B cell (primary cell): ENCODE data around the gene PROM1. TPM values are rescaled to one million over a fixed set of nuclear protein-coding genes. Genes with fewer than 3 reads are reported as not detected.

Source experiments
- ATAC-seq: fragments of 200-7000 bp; cut with Tn5 transposase; one replicate; pipeline ENCODE4 v1.10.0; 2021; ENCODE audit warnings: low read depth, mild to moderate bottlenecking, moderate number of reproducible peaks, moderate library complexity
- CTCF ChIA-PET: fragments of 350-600 bp; sonication (Branson Sonifier 250); formaldehyde crosslinking; loops from one replicate; lab custom pipeline; 2021; ENCODE audit warnings: antibody characterized with exemption, inconsistent platforms; lab: Charles Lee
- POLR2A ChIA-PET: fragments of 350-600 bp; sonication (Branson Sonifier 250); formaldehyde crosslinking; loops from one replicate; lab custom pipeline; 2021; ENCODE audit warnings: antibody characterized with exemption; lab: Charles Lee
- DNase-seq: peaks from one replicate; pipeline ENCODE4 v3.0.0; 2013
- H2AFZ ChIP-seq: 2 replicates; pipeline ENCODE4 v1.6.1; 2012; ENCODE audit warnings: mild to moderate bottlenecking, low read depth, low read length; ENCODE audit not compliant: insufficient read depth, poor library complexity, severe bottlenecking
- H3K27ac ChIP-seq, 2 donors: 1 replicate in 1 of 2; 2 replicates in 1 of 2; pipeline ENCODE4 v1.5.1; 2012 to 2013; ENCODE audit warnings: low read length in 2 of 2, mild to moderate bottlenecking in 2 of 2, moderate library complexity in 1 of 2
- H3K27me3 ChIP-seq, 4 experiments: fragments of 200-600 bp in 1 of 4; sonication (generic) in 1 of 4; replicated peaks in 1 of 4; 1 replicate in 2 of 4; 2 replicates in 2 of 4; pipeline versions ENCODE4 v1.6.1 to v1.7.0; 2013 to 2016; ENCODE audit warnings: low read length in 3 of 4, mild to moderate bottlenecking in 2 of 4, mixed read lengths in 1 of 4, moderate library complexity in 1 of 4; ENCODE audit not compliant: insufficient read depth in 4 of 4, control insufficient read depth in 3 of 4; ENCODE audit errors: control extremely low read depth in 1 of 4
- H3K36me3 ChIP-seq, 2 experiments: replicated peaks in 1 of 2; 1 replicate in 1 of 2; 2 replicates in 1 of 2; pipeline versions ENCODE4 v1.6.1 to v1.7.1; 2013; ENCODE audit warnings: low read length in 1 of 2; ENCODE audit not compliant: insufficient read depth in 2 of 2, control insufficient read depth in 1 of 2; ENCODE audit errors: control extremely low read depth in 1 of 2, extremely low read depth in 1 of 2
- H3K4me1 ChIP-seq, 2 donors: fragments of 200-600 bp in 1 of 2; sonication (generic) in 1 of 2; 1 replicate in 1 of 2; 2 replicates in 1 of 2; pipeline versions ENCODE4 v1.5.1 to v1.6.1; 2013 to 2017; ENCODE audit warnings: low read length in 2 of 2; ENCODE audit not compliant: control insufficient read depth in 2 of 2, insufficient read depth in 2 of 2
- H3K4me2 ChIP-seq: replicated peaks from 2 replicates; pipeline ENCODE3; 2012; ENCODE audit warnings: mild to moderate bottlenecking, low read depth, low read length; ENCODE audit not compliant: poor library complexity, severe bottlenecking
- H3K4me3 ChIP-seq, 5 experiments: fragments of 200-600 bp in 1 of 5; sonication (generic) in 1 of 5; 1 replicate in 3 of 5; 2 replicates in 2 of 5; pipeline versions ENCODE4 v1.5.1 to v1.7.0; 2011 to 2016; ENCODE audit warnings: low read length in 4 of 5, mild to moderate bottlenecking in 4 of 5, low read depth in 2 of 5, control low read depth in 1 of 5, moderate library complexity in 1 of 5; ENCODE audit not compliant: insufficient read depth in 1 of 5; ENCODE audit errors: control extremely low read depth in 1 of 5, extremely low read depth in 1 of 5
- H3K79me2 ChIP-seq: fragments of 200-600 bp; sonication (generic); one replicate; pipeline ENCODE4 v1.6.0; 2016; ENCODE audit warnings: low read length; ENCODE audit not compliant: control insufficient read depth, insufficient read depth
- H3K9ac ChIP-seq: fragments of 200-600 bp; sonication (generic); 2 replicates; pipeline ENCODE4 v1.6.1; 2017; ENCODE audit warnings: mild to moderate bottlenecking, low read length, moderate library complexity
- H3K9me3 ChIP-seq, 3 donors: one replicate each; pipeline versions ENCODE4 v1.6.1 to v1.7.1; 2013; ENCODE audit warnings: low read length in 2 of 3; ENCODE audit not compliant: control insufficient read depth in 2 of 3, insufficient read depth in 1 of 3; ENCODE audit errors: control extremely low read depth in 1 of 3
- H4K20me1 ChIP-seq: 2 replicates; pipeline ENCODE4 v1.6.0; 2012; ENCODE audit warnings: mild to moderate bottlenecking, low read length; ENCODE audit not compliant: insufficient read depth, control insufficient read depth, poor library complexity, severe bottlenecking
- H3K27ac Mint-ChIP-seq: one replicate; pipeline ENCODE4 v1.8.0; 2021; ENCODE audit warnings: mixed read lengths
- H3K27me3 Mint-ChIP-seq: one replicate; pipeline ENCODE4 v1.8.0; 2021; ENCODE audit warnings: mixed read lengths
- H3K4me1 Mint-ChIP-seq: one replicate; pipeline ENCODE4 v1.8.0; 2021; ENCODE audit warnings: mixed read lengths
- H3K4me3 Mint-ChIP-seq: one replicate; pipeline ENCODE4 v1.8.0; 2021; ENCODE audit warnings: mixed read lengths
- H3K9me3 Mint-ChIP-seq: one replicate; pipeline ENCODE4 v1.8.0; 2022; ENCODE audit warnings: mixed read lengths; ENCODE audit not compliant: insufficient read depth
- CTCF ChIP-seq: fragments of 200-600 bp; IDR thresholded peaks from one replicate; pipeline ENCODE4 v1.8.0; 2022; ENCODE audit warnings: antibody characterized with exemption, mild to moderate bottlenecking
- EZH2 ChIP-seq: IDR thresholded peaks from 2 replicates; pipeline ENCODE4 v1.6.1; 2012; ENCODE audit warnings: borderline replicate concordance, low read depth, mild to moderate bottlenecking, moderate library complexity, low read length; ENCODE audit not compliant: insufficient read depth, poor library complexity, severe bottlenecking
- WGBS: methylation state at CpG from one replicate; pipeline ENCODE4 v1.1.5; 2013; ENCODE audit warnings: missing lambda C conversion rate; ENCODE audit not compliant: insufficient coverage; 5-methylcytosine and 5-hydroxymethylcytosine counted together
- intact Hi-C: fragments of 100-400 bp; cut with micrococcal nuclease; formaldehyde crosslinking; loops from one replicate; pipeline ENCODE4 v1.10.0; 2022
- polyA plus RNA-seq: library from polyadenylated mRNA; depleted of rRNA; stranded (reverse); fragments of >200 nt; gene quantifications from 2 replicates; pipeline ENCODE4 v1.2.3, GENCODE V29; 2012
- total RNA-seq, 2 donors: library from RNA; stranded (reverse); fragments of 120-200 nt in 1 of 2; gene quantifications; 1 replicate in 1 of 2; 2 replicates in 1 of 2; pipeline versions ENCODE4 v1.2.3 to v1.2.4, GENCODE V29; 2013 to 2022

PROM1 gene
- total and polyA plus RNA-seq, 2 donors (not counting 1 experiment from before 2014, with no cell fraction given), result 0.04 TPM; not detected in 1

- H3K4me2 ChIP-seq, result no peak overlapping the region
- peaks cover 0 to under 1% of the 10 kb centered on the region in 2 donors for H3K4me1 ChIP-seq
- H3K27me3 Mint-ChIP-seq, result peaks cover 21% of the 10 kb centered on the region
- H2AFZ ChIP-seq, result no peak overlapping the region
- H3K79me2 ChIP-seq, result no peaks in the 10 kb centered on the region
- no peaks in the 10 kb centered on the region for H3K9me3 Mint-ChIP-seq
- peak; percentile 90 for TF ChIP-seq CTCF
- no peak for TF ChIP-seq EZH2
- H4K20me1 ChIP-seq, result no peaks in the 10 kb centered on the region
- H3K4me3 ChIP-seq, result no peak overlapping the region
- H3K27ac ChIP-seq, result no peak overlapping the region
- CTCF ChIA-PET, result interaction anchor here (7.9 kb wide), 1 partner anchor 239 kb away, joined by 105 read pairs; no protein-coding TSS in a partner anchor
- H3K27ac Mint-ChIP-seq, result no peak overlapping the region
- no peaks in the 10 kb centered on the region for H3K4me1 Mint-ChIP-seq
- no peak overlapping the region for H3K9ac ChIP-seq
- no peaks in the 10 kb centered on the region for H3K36me3 ChIP-seq
- peak; percentile 49 for ATAC-seq
- WGBS, result 0% methylated on average over 1 of the region's 5 CpGs
- H3K4me3 Mint-ChIP-seq, result no peak overlapping the region
- H3K27me3 ChIP-seq, result peaks cover 0 to 6% (median 1%) of the 10 kb centered on the region in 4 experiments
- POLR2A ChIA-PET, result no interaction called here
- no peaks in the 10 kb centered on the region for H3K9me3 ChIP-seq
- peak; percentile 75 for DNase-seq
- intact Hi-C loops, result loop anchor here (1.0 to 2.0 kb wide), 3 partner anchors 173 to 1447 kb away; no protein-coding TSS in a partner anchor
Observed at GRCh38 chr4:16026160-16026761, 57.6 kb downstream of the PROM1 start.

DNA sequence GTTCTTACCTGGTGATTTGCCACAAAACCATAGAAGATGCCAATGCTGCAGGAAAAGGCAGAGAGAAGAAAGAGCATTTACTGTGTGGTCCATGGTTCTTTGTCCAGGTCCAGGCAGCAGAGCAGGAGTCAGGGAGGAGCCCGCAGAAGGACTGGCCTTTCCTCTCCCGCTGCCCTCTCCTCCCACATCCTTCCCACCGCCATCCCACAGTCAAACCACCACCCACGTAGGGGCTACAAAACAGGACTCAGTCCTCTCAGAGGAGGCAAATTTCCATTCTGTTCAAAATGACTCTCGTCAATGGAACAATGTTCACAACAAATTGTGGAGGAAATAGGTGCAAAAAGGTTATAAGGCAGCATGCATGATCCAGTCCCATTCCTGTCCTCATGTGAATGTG is 58.6 kb downstream of the PROM1 start:
- Histone ChIP-seq H4K20me1 (no peaks in the 10 kb centered on the region), H2AFZ (no peak overlapping the region), H3K9me3 (no peaks in the 10 kb centered on the region), H3K36me3 (no peaks in the 10 kb centered on the region), H3K4me2 (no peak overlapping the region), H3K27me3 (peaks cover 0 to 6% (median 1%) of the 10 kb centered on the region in 4 experiments), H3K4me3 (no peak overlapping the region), H3K4me1 (no peaks in the 10 kb centered on the region), H3K27ac (no peak overlapping the region), H3K9ac (no peak overlapping the region), H3K79me2 (no peaks in the 10 kb centered on the region)
- DNase-seq (no peak), ATAC-seq (no peak)
- ChIA-PET POLR2A (no interaction called here), CTCF (interaction anchor here (3.0 to 7.9 kb wide), 2 partner anchors 240 to 241 kb away, joined by 21 to 105 read pairs; no protein-coding TSS in a partner anchor)
- no peak overlapping the region for H3K4me3 Mint-ChIP-seq
- no peak overlapping the region for H3K27ac Mint-ChIP-seq
- peaks cover 21% of the 10 kb centered on the region for H3K27me3 Mint-ChIP-seq
- no peaks in the 10 kb centered on the region for H3K4me1 Mint-ChIP-seq
- 72% methylated on average over 3 of the region's 5 CpGs for WGBS
- no peak for TF ChIP-seq EZH2
- TF ChIP-seq CTCF, result no peak
- no peaks in the 10 kb centered on the region for H3K9me3 Mint-ChIP-seq
- intact Hi-C loops, result no loop called here
